ENCODE results near the gene ZNF605. TPM values are rescaled to one million over a fixed set of nuclear protein-coding genes. Genes with fewer than 3 reads are reported as not detected.

The ZNF605 gene
- total and polyA plus RNA-seq, 2 of the 4 experiments (the other 2 are of a cell fraction) = 3.6 to 9.9 TPM

GRCh38 chr12:132941336-132941954, 14.7 kb downstream of the ZNF605 start:
- H3K4ac ChIP-seq (ENCODE audit: low read depth, low read length) = no peak overlapping the region
- TF ChIP-seq MAZ (IDR thresholded peaks at IDR 0.05; ENCODE audit: borderline replicate concordance, low read depth, low read length) (no peak), POLR2A (IDR thresholded peaks at IDR 0.05; ENCODE audit: low read depth, low read length) (no peak), CHD1 (IDR thresholded peaks at IDR 0.05; ENCODE audit: low read depth, low read length) (no peak), FOS (IDR thresholded peaks at IDR 0.05; ENCODE audit: low read depth, low read length) (no peak), SMC3 (IDR thresholded peaks at IDR 0.05; ENCODE audit: low read depth, low read length) (no peak), ELK1 (IDR thresholded peaks at IDR 0.05; ENCODE audit: borderline replicate concordance, low read depth, low read length) (no peak), MAFK (IDR thresholded peaks at IDR 0.05; ENCODE audit: low read depth, low read length) (no peak), BHLHE40 (IDR thresholded peaks at IDR 0.05; ENCODE audit: low read depth, low read length) (no peak), RFX5 (IDR thresholded peaks at IDR 0.05; ENCODE audit: low read depth, low read length) (no peak), CEBPB (IDR thresholded peaks at IDR 0.05; ENCODE audit: low read depth, low read length) (no peak), USF2 (IDR thresholded peaks at IDR 0.05; ENCODE audit: low read depth, low read length) (no peak), RAD21 (IDR thresholded peaks at IDR 0.05; ENCODE audit: low read length) (no peak), RCOR1 (IDR thresholded peaks at IDR 0.05; ENCODE audit: insufficient replicate concordance, low read length) (no peak), MXI1 (IDR thresholded peaks at IDR 0.05; ENCODE audit: borderline replicate concordance, low read depth, low read length) (no peak), NFE2L2 (IDR thresholded peaks at IDR 0.05; ENCODE audit: low read depth, low read length) (no peak), CTCF (conservative IDR thresholded peaks at IDR 0.05; ENCODE audit: low read depth, low read length) (no peak)
- H2AK5ac ChIP-seq (ENCODE audit: low read depth, low read length) = no peak overlapping the region
- POLR2A ChIA-PET (ENCODE audit: unreplicated experiment) = no interaction called here
- no peak overlapping the region for H2BK20ac ChIP-seq (ENCODE audit: low read depth, low read length)
- H4K8ac ChIP-seq (ENCODE audit: low read depth in 2 of 2, low read length in 2 of 2) = no peak overlapping the region
- no peak overlapping the region for H3K27ac ChIP-seq (ENCODE audit: insufficient read depth, low read length)
- H4K20me1 ChIP-seq (ENCODE audit: insufficient read depth, low read length) = no peaks in the 10 kb centered on the region
- ATAC-seq (ENCODE audit: low read depth) (no peak), DNase-seq (no peak)
- CTCF ChIA-PET = no interaction called here
- no peak overlapping the region for H3K18ac ChIP-seq (ENCODE audit: low read depth, low read length)
- no TSS peak for BruUV-seq (replicated peaks)
- no peak overlapping the region for H2BK15ac ChIP-seq (ENCODE audit: low read depth, low read length)
- WGBS, 2 experiments (ENCODE audit: extremely low coverage in 2 of 2, insufficient read length in 1 of 2) = 90% methylated on average over 27 of the region's 34 CpGs; no CpG with 5 or more reads in 1 of the 2 experiments
- H3K36me3 ChIP-seq (ENCODE audit: control insufficient read depth, insufficient read depth, low read length) = peaks cover 53% of the 10 kb centered on the region
- H4K91ac ChIP-seq (ENCODE audit: insufficient read depth, low read depth, low read length) = no peak overlapping the region
- intact Hi-C loops (cut with micrococcal nuclease) = no loop called here
- H3K9ac ChIP-seq (ENCODE audit: low read depth, low read length) = no peak overlapping the region
- H2BK120ac ChIP-seq (ENCODE audit: low read depth, low read length) = no peak overlapping the region
- peaks cover 66% of the 10 kb centered on the region for H3K9me3 ChIP-seq (ENCODE audit: control insufficient read depth, insufficient read depth, low read length)
- H4K5ac ChIP-seq (ENCODE audit: low read depth, low read length) = no peak overlapping the region
- H3K4me2 ChIP-seq (ENCODE audit: low read depth, low read length) = no peak overlapping the region
- H2BK5ac ChIP-seq (ENCODE audit: low read depth, low read length, poor library complexity, severe bottlenecking) = no peak overlapping the region
- dilution Hi-C loops (cut with HindIII; ENCODE audit: low sequenced_read_pairs, unreplicated experiment) = no loop called here
- H3K9me1 ChIP-seq (ENCODE audit: insufficient read depth, low read length) = no peaks in the 10 kb centered on the region
- H2AFZ ChIP-seq (replicated peaks; ENCODE audit: low read length, poor library complexity) = no peak overlapping the region
- no peak overlapping the region for H3K14ac ChIP-seq (replicated peaks; ENCODE audit: low read depth, low read length)
- peaks cover 0 to 4% of the 10 kb centered on the region in 2 experiments; a peak in 2 of 4 replicates for H3K79me1 ChIP-seq (ENCODE audit: low read depth in 1 of 2, low read length in 2 of 2)
- H3K23ac ChIP-seq (ENCODE audit: low read depth, low read length) = no peak overlapping the region
- no peaks in the 10 kb centered on the region for H3K4me1 ChIP-seq (ENCODE audit: control insufficient read depth, insufficient read depth, low read length)
- no peak overlapping the region for H3K4me3 ChIP-seq (ENCODE audit: insufficient read depth, low read depth, low read length)
- H2AK9ac ChIP-seq (replicated peaks; ENCODE audit: low read depth, low read length, poor library complexity) = no peak overlapping the region
- H3K56ac ChIP-seq (ENCODE audit: extremely low read depth, insufficient read depth, low read length) = no peak overlapping the region
- H3K27me3 ChIP-seq (ENCODE audit: control insufficient read depth, insufficient read depth, low read length) = no peaks in the 10 kb centered on the region
- in situ Hi-C loops (cut with MboI; ENCODE audit: low sequenced_read_pairs) = no loop called here

Measured in IMR-90 (cell line).